GM03348 (cell line): ENCODE data around the gene RHBDD1.

ENCODE experiments used
- DNase-seq: peaks from one replicate; pipeline ENCODE4 v3.0.0; 2012; ENCODE audit warnings: low spot score

RHBDD1 gene

DNA sequence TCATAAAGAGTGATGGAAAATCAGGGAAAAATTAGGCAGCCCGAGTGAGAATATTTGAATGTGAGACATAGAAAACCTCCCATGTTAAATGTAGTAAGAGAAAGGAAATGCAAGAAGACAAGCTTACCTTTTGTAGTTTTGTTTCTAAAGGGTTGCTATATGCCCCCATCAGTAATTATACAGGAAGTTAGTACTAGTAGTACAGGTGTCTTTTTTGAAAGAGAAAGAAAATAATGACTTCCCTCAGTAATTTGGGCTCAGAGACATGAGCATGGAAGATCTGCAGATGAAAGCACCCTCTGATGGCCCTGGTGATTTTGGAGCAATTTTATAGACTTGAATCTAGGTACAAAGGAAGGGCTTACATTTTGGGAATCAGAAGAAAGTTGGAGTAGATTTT, 80.8 kb downstream of the RHBDD1 start:
- no peak for DNase-seq

DNA sequence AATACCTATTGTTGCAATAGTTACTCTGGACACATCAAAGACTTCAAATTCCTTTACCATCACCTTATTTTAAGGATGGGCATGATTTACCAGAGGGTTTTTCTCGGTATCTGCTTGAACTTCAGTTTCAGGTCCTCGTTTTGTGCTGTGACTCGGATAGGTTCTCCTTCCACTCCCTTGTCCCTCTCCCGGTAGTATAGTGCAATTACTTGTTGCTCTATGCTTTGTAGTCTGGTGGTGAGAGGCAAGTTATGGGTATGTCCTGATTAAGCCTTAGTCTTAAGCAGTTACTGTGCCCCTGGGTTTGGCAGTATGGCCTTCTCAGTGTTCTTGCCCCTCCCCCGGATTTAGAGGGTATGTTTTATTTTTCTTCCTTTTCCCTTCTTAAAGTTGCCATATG, 96.6 kb downstream of the RHBDD1 start:
- no peak for DNase-seq

DNA sequence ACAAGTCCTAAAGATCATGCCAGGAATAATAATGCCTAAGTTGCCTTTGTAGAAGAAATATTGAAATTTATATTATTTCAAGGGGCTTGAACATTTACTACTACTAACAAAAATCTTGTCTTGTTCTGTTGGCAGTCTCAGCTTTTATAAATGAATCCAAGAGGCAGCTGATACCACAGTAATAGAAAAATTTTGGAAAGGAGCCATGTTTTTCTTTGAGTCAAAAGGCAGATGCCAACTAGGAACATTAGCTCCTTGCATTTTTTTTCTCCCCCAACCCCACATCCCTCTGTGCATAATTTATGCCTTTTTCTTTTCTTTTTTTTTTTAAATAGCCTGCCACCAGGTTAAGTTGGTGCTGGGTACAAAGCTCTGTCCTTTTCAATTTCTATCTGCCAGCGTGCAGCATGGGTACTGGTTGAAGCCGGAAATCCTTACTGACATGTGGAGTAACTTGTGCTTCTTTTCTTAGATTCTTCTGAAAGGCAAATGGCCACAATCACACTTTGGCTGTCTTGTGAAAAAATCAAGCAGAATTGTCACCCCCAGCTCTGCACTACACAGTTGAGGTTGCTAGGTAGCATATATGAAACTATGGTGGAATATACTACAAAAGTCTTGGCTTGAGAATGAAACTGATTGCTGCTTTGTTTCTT, 98.8 kb downstream of the RHBDD1 start:
- no peak for DNase-seq

DNA sequence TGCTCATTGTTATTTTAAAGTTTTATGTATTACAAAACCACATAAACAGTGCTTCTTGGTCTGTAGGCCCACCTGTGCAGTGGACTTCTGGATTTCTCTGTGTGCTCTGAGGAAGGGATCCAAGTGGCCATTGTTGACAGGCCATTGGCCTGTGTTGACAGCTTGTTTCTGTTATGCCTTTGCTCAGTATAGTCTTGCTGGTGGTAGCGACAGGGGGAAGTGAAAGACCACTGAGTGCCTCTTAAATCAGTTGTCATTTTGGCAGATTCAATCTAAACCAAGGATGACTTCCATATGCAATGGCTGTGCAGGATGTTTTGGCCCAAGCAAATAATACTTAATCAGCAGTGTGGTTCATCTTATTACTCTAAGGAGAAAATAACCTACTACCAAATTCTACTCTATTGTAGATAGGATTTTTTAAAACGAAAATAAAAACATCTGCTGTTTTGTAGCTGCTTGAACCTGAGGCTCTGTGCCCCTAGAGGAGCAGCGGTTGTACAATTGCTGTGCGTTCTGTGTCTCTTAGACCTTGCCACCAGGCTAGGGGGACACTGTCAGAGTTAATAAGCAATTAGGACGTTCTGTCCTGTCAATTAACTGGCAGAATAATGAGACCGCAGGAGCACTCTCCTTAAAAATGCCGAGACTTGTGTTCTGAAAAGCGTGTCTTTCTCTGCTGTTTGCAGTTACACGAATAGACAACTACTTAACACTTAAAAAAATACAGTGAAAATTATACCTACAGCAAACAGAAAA, 108.2 kb downstream of the RHBDD1 start:
- no peak for DNase-seq

DNA sequence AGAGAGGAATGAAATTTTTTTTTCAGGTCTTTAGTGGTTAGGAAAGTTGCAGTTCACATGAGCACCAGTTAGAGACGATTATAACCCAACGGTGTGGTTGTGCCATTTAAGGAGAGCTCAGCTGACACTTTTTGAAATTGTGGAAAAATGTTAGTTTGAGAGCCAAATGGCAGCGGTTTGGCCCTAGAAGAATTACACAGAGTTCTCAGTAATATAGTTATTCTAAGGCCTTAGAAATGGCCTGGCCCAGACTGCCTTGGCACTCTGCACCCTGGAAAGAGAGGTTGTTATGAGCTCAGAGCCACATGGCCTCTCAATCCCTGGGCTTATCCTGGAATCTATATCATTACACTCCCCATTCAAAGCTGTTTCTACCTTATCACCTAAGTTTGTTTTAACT, 117.4 kb downstream of the RHBDD1 start:
- peak; percentile 45 for DNase-seq

DNA sequence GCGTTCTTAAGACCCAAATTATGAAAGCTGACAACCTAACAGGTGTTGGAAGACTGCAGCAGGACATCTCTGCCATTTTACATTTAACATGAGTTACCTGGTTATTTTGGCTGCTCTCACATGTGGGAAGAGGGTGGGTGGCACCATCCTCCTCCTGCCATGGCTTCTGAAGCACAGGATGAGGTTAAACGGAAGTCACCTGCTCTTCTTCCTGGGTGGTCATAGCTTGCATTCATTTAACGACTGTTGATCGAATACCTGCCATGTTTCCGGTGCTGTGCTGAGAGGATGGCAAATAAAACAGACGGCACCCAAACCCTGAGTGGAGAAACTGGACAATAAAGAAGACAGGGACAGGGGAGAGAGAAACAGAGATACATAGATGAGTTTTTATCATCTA, 118.0 kb downstream of the RHBDD1 start:
- no peak for DNase-seq

DNA sequence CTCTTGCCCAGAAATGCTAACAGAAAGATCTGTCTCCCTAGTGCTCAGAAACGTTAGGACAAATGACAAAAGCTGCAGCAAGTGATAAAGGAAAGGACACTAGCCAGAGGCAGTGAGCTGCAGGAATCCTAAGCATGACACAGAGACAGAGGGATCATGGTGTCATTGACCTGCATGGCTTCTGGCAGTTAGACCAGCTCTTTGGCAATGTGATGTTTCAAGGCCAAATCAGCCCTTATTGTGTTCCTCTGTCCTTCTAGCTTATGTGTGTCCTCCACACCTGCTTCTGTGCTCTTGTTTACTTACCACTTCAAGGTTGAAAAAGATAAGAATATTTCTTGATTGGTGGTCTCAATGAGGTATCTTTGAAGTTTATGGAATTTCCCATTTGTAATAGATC, 120.8 kb downstream of the RHBDD1 start:
- DNase-seq, result no peak

DNA sequence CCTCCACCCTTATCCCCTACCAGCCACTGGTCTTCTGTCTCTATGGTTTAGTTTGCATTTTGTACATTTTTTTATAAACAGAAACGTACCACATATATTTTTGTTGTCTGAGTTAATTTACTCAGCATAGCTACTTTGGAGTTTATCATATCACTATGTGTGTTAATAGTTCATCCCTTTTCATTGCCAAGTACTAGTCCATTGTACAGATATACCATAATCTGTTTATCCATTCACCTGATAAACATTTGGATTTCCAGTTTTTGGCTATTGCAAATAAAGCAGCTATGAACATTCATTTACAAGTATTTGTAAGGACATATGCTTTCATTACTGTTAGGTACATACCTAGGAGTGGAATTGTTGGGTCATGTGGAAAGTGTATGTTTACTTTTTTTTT, 123.6 kb downstream of the RHBDD1 start:
- DNase-seq, result no peak

DNA sequence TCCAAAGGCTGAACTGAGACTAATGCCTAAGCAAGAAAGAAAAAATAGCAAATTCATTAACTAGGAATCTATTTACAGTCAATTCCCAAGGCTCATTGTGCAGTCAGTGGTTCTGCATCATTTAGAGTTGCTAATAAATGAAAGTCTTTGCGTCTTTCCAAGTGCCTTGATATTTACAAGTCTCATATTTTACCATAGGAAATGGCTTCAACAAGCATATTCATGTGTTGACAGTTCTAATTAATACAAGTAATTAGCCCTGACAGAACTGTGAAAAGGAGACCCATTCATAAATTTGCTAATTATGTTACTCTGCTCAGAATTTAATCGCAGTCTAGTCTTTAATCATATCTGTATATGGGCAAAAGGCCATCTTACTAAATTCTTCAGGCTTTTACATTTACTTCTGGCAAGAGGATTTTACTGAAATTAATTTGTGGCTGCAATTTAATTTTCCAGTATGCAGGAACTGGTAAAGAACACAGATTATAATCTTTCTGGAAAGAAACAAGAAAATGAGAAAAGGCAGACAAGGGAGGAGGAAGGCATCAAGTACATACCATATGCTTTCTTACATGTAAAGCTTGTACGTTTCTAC, 126.4 kb downstream of the RHBDD1 start:
- DNase-seq, result no peak

DNA sequence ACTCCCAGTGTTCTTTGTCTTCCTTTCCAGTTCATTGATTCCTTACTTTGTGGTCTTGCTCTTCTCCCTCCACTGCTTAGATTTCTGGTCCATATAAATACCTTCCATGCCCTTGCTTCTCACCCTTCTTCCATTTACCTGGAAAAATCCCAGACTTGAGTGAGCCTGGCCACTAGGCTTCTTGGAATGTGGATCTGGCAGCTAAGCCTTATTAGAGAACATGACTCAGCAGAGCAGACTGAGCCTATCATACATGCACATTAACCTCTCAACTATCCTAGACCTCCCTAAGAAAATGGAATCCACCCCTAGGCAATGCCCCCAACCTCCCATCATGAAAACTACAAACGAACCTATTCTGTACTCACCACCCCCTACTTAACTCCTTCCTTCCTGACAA, 127.7 kb downstream of the RHBDD1 start:
- peak; percentile 67 for DNase-seq

DNA sequence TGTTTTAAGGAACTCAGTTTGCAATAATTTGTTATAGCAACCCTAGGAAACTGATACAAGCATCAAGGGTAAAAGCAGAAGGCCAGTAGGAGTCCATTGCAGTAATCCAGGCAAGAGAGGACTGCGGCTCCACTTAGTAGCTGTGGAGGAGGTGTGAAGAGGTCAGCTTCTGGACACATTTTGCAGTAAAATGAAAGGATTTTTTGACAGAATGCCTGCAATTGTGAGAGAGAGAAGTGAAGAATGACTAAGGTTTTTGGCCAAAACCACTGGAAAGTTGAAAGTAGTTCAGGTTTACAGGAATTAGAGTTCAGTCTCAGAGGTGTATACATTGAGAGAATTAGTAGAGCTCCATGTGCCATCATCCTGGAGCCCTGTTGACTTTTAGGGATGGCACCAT, 129.5 kb downstream of the RHBDD1 start:
- DNase-seq, result no peak

DNA sequence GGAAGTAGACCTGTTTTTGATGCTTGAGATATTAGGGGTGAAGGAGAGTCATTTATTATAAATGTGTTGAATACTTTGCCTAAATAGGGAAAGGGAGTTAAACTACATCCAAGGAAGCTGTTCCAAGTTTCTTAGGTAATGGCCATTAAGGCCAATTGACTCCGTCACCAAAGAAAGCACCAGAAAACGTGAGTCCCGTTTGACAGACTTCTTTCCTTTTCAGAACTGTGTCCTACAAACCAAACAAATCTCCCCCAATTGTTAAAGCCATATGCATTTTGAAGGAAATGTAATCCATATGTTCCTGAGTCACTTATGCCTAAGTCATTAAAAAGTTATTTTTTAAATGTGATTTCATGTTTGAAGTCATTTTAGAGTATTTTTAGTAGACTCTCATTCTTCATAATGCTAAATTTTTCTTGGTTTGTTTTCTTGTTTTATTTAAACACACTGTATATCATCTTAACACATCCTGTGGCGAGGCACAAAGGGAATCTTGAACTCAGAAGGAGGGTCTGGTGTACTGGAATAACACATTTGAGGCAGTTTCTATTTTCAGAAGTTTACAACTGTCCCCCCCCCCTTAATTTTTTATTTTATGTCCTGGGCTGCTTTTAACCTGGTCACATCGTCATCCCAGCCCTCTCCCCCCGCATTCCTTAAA, 133.7 kb downstream of the RHBDD1 start:
- DNase-seq, result no peak

DNA sequence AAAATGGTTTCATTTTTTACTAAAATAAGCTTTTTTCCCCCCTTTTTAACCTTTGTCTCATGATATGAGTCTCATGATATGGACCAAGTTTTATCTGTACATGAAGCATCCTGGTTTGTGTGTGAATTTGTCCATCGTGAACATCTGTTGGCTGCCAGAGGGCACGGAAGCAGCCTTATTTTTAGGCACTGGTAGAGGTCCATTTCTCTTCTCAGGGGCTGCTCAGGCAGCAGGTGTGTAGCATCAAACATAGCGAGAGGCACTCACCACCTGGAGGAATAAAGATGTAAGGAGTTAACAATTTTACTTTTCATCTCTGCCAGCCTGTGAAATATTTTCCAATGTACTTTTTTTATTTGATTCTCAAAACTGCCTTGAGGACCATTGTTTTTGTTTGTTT, 134.5 kb downstream of the RHBDD1 start:
- DNase-seq, result no peak

DNA sequence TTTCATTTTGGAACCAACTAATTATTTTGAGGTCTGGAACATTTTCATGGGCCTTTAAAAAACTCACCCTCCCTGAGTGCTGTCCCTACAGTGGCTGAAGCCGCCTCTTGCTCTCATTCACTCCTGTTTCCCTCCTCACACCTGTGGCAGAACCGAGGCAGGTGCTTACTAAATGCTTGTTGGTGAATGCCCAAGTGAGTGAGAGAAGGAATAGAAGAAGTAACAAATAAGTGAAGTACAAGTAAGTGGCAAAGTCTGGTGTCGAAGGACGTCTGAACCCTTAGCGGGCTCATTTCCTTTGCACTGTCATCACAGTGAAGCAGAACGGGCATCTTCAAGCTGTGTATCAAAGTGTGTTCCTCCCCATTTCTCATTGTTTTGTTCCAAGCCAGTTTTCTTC, 135.2 kb downstream of the RHBDD1 start:
- DNase-seq, result no peak

DNA sequence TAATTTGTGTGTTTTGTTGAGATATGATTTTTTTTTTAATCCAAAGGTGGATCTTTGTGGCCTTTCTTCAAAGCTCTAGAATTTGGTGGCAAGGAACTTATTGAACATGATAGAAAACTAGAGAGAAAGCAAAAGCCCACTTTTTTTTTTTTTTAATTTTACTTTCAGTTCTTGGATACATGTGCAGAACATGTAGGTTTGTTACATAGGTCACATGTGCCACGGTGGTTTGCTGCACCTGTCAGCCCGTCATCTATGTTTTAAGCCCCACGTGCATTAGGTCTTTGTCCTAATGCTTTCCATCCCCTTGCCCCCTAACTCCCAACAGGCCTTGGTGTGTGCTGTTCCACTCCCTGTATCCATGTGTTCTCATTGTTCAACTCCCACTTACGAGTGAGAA, 135.9 kb downstream of the RHBDD1 start:
- no peak for DNase-seq

DNA sequence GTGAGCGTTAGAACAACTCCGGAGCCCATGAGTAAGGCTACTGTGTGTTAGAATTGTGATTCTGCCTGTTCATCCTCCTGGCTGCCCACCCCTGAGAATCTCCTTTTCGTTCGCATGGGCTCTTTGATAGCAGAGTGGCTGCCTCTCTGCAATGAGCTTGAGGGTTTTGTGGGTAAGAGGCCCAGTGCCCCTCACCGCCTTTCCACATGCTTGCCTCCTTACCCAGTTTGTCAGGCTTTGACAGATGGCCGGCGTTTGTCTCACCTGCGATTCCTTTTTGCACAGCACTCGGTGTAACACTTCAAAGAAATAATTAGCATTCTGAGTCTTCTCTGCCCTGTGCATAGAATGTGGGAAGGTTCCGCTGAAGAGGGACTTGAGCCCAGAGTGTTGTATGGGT, 138.0 kb downstream of the RHBDD1 start:
- no peak for DNase-seq

DNA sequence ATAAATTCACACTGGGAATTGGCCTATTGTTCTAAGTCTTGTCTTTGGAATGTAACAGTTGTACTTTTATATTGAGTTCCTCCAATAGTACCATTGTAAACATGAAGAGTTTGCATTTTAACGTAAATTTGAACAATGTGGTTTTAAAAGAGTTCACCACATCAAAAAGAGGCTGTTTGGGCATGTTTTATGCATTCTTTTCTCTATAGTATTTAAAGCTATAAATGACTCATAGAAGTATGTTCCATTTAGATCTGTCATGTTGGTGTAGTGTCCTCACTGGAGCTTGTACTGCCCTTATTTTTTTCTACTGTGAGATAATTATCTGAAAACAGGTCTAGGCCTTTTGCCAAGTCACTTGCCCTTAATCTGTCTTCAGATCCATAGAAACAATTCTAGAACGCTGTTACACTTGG, 141.9 kb downstream of the RHBDD1 start:
- DNase-seq, result no peak

DNA sequence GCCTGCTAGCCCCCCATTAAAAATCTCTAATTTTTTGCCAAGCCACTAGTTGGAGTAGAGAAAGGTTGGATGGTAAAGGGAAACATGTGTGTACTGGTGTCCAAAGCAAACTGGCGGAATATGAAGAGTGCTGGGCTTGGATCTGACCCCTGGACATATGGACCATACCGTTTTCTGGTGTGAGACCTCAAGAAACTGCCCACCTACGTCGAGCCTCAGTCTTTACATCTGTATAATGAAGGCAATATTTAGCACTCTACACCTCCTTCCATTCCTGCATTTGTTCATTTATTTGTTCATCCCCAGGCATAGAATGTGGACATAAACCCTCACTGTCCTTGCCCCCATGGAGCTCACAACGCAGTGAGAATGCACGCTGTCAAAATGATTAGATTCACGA, 142.4 kb downstream of the RHBDD1 start:
- DNase-seq, result no peak

DNA sequence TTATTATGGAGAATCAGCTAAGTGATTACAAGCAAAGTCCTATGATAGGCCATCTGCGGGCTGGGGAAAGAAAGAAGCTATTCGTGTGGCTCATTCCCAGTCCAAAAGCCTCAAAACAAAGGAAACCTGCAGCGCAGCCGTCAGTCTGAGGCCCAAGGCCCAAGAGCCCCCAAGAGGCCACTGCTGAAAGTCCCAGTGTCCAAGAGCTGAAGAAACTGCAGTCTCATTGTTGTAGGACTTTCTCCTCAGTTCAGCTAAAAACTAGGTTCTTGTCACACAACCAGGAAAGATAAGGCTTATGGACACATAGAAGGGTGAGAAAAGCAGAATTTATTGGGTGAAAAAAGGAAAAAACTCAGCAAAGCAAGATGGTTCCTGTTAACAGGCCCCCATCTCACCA, 143.2 kb downstream of the RHBDD1 start:
- no peak for DNase-seq

DNA sequence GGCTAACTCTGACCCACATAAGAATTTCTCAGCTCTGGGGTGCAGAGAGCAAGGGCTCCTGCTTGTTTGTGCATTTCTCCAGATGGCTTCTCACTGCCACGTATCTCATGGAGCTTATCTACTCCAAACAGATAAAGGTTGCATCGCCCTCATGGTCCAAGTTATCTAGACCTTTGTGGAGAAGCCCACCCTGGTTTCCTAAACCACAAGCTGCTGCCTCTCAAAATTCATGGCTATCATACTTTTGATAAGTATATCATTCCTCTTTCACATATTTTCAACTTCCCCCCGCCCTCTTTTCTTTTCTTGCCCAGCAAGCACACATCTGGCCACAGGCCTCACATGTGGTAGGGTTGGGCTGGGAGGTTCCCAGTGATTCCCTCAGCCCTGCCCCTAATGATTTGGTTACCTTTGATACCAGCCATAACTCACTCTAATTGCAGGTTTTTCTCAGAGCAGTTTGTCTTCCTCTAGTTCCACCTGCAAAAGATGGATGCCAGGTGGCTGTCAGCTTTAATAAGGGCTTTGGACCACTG, 146.0 kb downstream of the RHBDD1 start:
- DNase-seq, result no peak

DNA sequence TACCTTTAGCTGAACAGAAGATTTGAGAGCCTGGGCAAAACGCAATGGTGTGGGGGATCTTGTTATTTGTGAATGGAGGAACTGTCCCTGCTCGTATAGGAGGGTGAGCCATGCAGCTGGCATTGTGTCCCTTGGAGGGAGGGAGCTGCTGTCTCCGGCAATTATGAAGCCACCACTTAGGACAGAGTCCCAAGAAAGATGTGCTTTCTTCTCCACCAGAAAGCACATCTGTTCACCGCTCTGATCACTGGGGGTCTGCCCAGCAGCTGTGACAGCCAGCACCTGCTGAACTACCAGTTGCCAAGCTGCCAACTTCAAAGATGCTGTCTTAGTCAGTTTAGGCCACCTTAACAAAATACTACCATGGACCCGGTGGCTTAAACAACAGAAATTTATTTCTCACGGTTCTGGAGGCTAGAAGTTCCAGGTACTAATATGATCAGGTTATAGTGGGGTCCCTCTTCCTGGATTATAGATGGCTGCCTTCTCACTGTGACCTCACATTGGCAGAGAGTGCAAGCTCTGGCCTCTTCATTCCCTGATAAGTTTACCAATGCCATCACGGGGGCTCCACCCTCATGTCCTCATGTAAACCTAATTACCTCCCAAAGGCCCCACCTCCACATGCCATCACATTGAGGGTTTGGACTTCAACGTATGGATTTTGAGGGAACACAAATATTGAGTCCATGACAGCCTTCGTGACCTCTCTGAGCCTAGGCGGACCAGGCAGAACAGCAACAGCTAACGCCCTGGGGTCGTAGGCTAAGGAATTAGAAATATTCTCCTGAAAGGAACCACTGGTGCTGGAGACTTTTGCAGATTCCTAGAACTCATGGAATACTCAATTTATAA, 148.3 kb downstream of the RHBDD1 start:
- DNase-seq, result no peak
